Transverse colon (tissue), 4 donors: Measurements from ENCODE around the gene SULF2. TPM values are rescaled to one million over a fixed set of nuclear protein-coding genes. Genes with fewer than 3 reads are reported as not detected.

Experiments
- DNase-seq: peaks from one replicate; pipeline ENCODE4 v3.0.0-alpha.2; 2019
- H3K27ac ChIP-seq, 4 donors: fragments of 200-600 bp; sonication (generic); 2 replicates each; pipeline ENCODE4 v1.5.1; 2016 to 2018; ENCODE audit warnings: inconsistent platforms in 4 of 4
- H3K27me3 ChIP-seq: fragments of 200-600 bp; sonication (generic); 2 replicates; pipeline ENCODE4 v1.5.1; 2017; ENCODE audit warnings: inconsistent platforms
- H3K36me3 ChIP-seq, 4 donors: fragments of 200-600 bp; sonication (generic); 2 replicates each; pipeline ENCODE4 v1.5.1; 2017 to 2019; ENCODE audit warnings: inconsistent platforms in 4 of 4
- H3K4me1 ChIP-seq, 4 donors: fragments of 200-600 bp; sonication (generic); 2 replicates each; pipeline ENCODE4 v1.5.1; 2017 to 2020; ENCODE audit warnings: inconsistent platforms in 4 of 4
- H3K4me3 ChIP-seq, 4 donors: fragments of 200-600 bp; sonication (generic); 1 replicate in 1 of 4; 2 replicates in 3 of 4; pipeline versions ENCODE4 v1.5.1 to v1.6.1; 2017 to 2019; ENCODE audit warnings: inconsistent platforms in 4 of 4
- H3K9me3 ChIP-seq, 2 donors: fragments of 200-600 bp; sonication (generic); 2 replicates each; pipeline ENCODE4 v1.5.1; 2017 to 2019; ENCODE audit warnings: inconsistent platforms in 2 of 2
- EP300 ChIP-seq: sonication (generic); formaldehyde crosslinking; IDR thresholded peaks from one replicate; pipeline ENCODE4 v1.6.1; 2017; ENCODE audit warnings: antibody characterized with exemption, low read depth
- POLR2A ChIP-seq: fragments of 450-650 bp; IDR thresholded peaks from one replicate; pipeline ENCODE4 v1.6.1; 2016; ENCODE audit warnings: antibody characterized with exemption, mild to moderate bottlenecking, moderate library complexity
- POLR2AphosphoS5 ChIP-seq, 3 donors: sonication (generic); formaldehyde crosslinking; IDR thresholded peaks; one replicate each; pipeline ENCODE4 v1.6.1; 2016; ENCODE audit warnings: antibody characterized with exemption in 3 of 3
- WGBS, 2 donors: methylation state at CpG; one replicate each; pipeline ENCODE4 v1.1.5; 2018; ENCODE audit warnings: low coverage in 1 of 2; 5-methylcytosine and 5-hydroxymethylcytosine counted together
- in situ Hi-C, 4 donors: fragments of 200-750 bp; cut with MboI; loops; one replicate each; pipeline versions ENCODE4 v1.15.0 to v1.15.1; 2017; ENCODE audit warnings: low sequenced_read_pairs in 3 of 4, low pct_ligation_motif_present in 1 of 4, low pct_unique_long_range_greater_than_20kb in 1 of 4
- intact Hi-C: fragments of 100-400 bp; cut with DNase I; formaldehyde crosslinking; loops from one replicate; pipeline ENCODE4 v1.15.1; 2023; ENCODE audit warnings: low total_unique reads
- total RNA-seq, 4 donors: library from RNA; depleted of rRNA; stranded (reverse); fragments of >200 nt; gene quantifications; one replicate each; pipeline ENCODE4 v1.1.0, GENCODE V29; 2016
- TF ChIP-seq, protein P1 (sequence below), 5 experiments: fragments of 200-600 bp in 3 of 5; fragments of 450-650 bp in 2 of 5; sonication (generic) in 3 of 5; IDR thresholded peaks; 1 replicate in 2 of 5; 2 replicates in 3 of 5; pipeline ENCODE4 v1.5.1; 2016 to 2017; ENCODE audit warnings: antibody characterized with exemption in 5 of 5, inconsistent platforms in 3 of 5, mild to moderate bottlenecking in 2 of 5, moderate library complexity in 1 of 5

SULF2 gene
- total RNA-seq, 4 donors from 2014 or later, result 103 to 257 (median 191) TPM

DNA sequence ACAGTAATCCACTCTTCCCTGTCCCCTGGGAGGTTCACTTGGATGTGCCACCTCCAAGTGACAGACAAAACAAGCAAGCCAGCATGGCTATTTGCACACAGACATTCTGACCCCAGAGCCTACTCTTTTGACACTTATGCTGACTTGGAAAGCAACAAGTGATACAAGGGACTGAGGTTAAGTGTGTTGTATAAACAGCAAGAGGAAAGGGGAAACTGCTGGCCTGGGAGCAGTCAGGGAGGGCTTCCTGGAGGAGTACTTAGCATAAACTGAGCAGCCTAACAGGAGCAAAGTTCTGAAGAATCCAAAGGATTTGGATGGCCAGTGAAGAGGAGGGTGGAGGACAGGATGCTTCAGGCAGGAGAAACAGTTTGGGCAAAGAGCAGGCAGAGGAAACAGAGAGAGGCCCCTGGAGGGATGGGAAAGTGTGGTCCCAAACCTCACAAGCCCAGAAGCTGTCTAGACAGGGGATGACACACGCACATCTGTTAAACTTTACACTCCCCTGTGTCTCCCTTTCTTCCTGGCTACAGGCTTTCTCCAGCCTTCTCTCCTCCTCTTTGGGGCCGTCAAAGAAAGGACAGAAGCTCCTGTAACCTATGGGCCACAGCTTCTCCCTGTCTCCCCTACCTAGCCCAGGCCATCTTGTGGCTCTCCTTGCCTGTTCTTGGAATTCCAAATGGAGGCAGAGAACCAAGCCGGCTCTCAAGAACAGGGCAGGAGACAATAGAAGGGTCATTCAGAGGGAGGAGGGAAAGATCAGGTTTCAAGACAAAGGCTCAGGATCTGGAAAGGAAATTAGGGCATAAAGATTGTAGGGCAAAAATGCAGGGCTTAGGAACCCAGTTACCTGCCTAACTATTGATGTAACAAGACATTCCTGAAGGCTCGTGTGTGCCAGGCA lies 19.3 kb downstream of the SULF2 start:
- no peak overlapping the region for H3K4me3 ChIP-seq
- no peaks in the 10 kb centered on the region for H3K9me3 ChIP-seq
- intact Hi-C loops (no loop called here), in situ Hi-C loops (no loop called here)
- WGBS, 2 donors, result 58 to 70% methylated on average over 3 to 4 of the region's 4 CpGs
- H3K27me3 ChIP-seq, result no peaks in the 10 kb centered on the region
- TF ChIP-seq EP300 (no peak), POLR2A (no peak)
- TF ChIP-seq, protein P1, sequence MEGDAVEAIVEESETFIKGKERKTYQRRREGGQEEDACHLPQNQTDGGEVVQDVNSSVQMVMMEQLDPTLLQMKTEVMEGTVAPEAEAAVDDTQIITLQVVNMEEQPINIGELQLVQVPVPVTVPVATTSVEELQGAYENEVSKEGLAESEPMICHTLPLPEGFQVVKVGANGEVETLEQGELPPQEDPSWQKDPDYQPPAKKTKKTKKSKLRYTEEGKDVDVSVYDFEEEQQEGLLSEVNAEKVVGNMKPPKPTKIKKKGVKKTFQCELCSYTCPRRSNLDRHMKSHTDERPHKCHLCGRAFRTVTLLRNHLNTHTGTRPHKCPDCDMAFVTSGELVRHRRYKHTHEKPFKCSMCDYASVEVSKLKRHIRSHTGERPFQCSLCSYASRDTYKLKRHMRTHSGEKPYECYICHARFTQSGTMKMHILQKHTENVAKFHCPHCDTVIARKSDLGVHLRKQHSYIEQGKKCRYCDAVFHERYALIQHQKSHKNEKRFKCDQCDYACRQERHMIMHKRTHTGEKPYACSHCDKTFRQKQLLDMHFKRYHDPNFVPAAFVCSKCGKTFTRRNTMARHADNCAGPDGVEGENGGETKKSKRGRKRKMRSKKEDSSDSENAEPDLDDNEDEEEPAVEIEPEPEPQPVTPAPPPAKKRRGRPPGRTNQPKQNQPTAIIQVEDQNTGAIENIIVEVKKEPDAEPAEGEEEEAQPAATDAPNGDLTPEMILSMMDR (IDR thresholded peaks at IDR 0.05), result no peak
- H3K36me3 ChIP-seq, result no peaks in the 10 kb centered on the region
- DNase-seq, result no peak
- peaks cover 0 to 28% (median 14%) of the 10 kb centered on the region in 4 donors for H3K4me1 ChIP-seq
- no peak overlapping the region for H3K27ac ChIP-seq

DNA sequence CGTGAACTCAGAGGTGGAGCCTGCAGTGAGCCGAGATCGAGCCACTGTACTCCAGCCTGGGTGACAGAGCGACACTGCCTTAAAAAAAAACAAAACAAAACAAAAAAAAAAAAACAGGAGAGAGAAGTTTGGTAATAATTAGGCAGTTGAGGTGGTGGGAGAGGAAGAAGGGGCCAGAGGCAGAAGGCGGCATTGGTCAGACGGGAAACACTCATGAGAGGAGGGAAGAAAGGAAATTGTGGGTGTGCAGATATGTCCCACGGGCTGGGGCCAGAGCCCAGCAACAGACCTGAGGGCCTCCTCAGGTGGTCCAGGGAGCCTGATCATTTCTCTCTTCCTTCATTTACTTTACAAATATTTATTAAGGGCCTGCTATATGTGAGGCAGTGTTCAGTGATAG lies 20.0 kb downstream of the SULF2 start:
- H3K4me1 ChIP-seq, result peaks cover 0 to 28% (median 14%) of the 10 kb centered on the region in 4 donors
- WGBS, 2 donors, result 76 to 86% methylated on average over 5 to 7 of the region's 7 CpGs
- TF ChIP-seq EP300 (no peak), POLR2AphosphoS5 (IDR thresholded peaks at IDR 0.05) (no peak), POLR2A (no peak)
- TF ChIP-seq, protein P1 (IDR thresholded peaks at IDR 0.05), result no peak
- H3K27ac ChIP-seq, result no peak overlapping the region
- DNase-seq, result no peak
- H3K36me3 ChIP-seq, result no peaks in the 10 kb centered on the region
- intact Hi-C loops, result no loop called here
- in situ Hi-C loops, result no loop called here
- H3K27me3 ChIP-seq, result no peaks in the 10 kb centered on the region
- no peaks in the 10 kb centered on the region for H3K9me3 ChIP-seq
- no peak overlapping the region for H3K4me3 ChIP-seq

DNA sequence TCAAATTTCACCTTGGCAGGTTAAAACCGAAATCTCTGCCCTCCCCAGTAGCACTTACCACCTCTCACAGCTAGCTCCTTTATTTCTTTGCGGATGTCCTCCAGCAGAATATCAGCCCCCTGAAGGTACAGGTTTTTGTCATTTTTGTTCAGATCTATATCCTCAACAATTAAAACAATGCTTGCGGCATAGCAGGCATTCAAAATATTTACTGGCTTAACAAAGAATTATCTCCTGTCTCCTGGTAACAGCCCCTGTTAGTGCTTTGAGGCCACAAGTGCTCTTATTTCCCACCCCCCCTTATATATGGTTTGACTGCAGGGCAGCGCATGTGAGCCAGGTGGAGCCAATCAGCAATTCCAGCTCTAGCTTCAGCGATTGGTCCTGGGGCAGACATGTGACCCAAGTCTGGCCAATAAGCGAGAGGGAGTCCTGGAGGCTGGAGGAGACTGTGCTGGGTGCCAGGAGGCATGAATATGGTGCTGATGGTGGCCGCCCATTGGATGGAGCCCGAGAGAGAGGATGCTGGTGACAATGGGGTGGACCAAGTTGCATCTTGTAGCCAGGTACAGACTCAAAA lies 21.0 kb downstream of the SULF2 start:
- Histone ChIP-seq H3K27ac (no peak overlapping the region), H3K4me3 (no peak overlapping the region), H3K36me3 (no peaks in the 10 kb centered on the region), H3K4me1 (peaks cover 0 to 23% (median 14%) of the 10 kb centered on the region in 4 donors), H3K27me3 (no peaks in the 10 kb centered on the region), H3K9me3 (no peaks in the 10 kb centered on the region)
- intact Hi-C loops (no loop called here), in situ Hi-C loops (no loop called here)
- TF ChIP-seq EP300 (no peak), POLR2AphosphoS5 (IDR thresholded peaks at IDR 0.05) (no peak), POLR2A (no peak)
- TF ChIP-seq, protein P1 (IDR thresholded peaks at IDR 0.05), result no peak
- DNase-seq, result no peak
- 86 to 94% methylated on average over 2 to 8 of the region's 8 CpGs for WGBS, 2 donors

DNA sequence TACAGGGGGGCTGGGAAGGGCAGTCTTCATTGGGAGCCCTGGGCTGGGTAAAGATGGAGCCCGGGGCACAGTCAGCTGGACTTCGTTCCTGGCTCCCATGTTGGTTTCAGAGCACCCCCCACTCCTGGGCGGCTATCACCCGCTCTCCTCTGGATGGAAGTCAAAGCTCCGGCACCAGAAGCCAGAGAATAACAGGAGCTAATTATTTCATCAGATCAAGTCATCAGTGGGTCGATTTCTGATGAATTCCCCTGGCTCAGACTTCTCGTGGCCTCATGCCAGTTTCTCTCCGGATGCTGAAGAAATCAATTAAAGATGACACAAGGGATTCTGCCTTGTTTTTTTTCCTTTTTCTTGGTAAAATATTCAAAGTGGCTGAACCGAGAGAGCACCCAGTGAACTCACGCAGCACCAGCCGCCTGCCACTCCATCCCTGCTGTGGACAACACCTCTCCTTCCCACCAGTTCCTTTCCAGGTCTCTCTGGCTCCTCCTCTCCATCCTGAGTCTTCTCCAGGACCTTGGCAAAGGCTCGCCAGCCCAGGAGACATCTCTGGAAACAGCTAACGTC lies 22.5 kb downstream of the SULF2 start:
- no peak overlapping the region for H3K4me3 ChIP-seq
- no peak overlapping the region for H3K27ac ChIP-seq
- DNase-seq, result no peak
- H3K9me3 ChIP-seq, result no peaks in the 10 kb centered on the region
- H3K36me3 ChIP-seq, result no peaks in the 10 kb centered on the region
- intact Hi-C loops (no loop called here), in situ Hi-C loops (no loop called here)
- TF ChIP-seq POLR2A (no peak), EP300 (no peak), POLR2AphosphoS5 (IDR thresholded peaks at IDR 0.05) (no peak)
- TF ChIP-seq, protein P1 (IDR thresholded peaks at IDR 0.05), result no peak
- peaks cover 0 to 8% (median 3%) of the 10 kb centered on the region in 4 donors for H3K4me1 ChIP-seq
- WGBS, 2 donors, result 72 to 84% methylated on average over 6 to 13 of the region's 13 CpGs
- no peaks in the 10 kb centered on the region for H3K27me3 ChIP-seq
